AG04449 (cell line): ENCODE data around the gene GSG1L.

Experiments
- CTCF ChIA-PET: fragments of 350-600 bp; formaldehyde crosslinking; extraction: SDS; loops from one replicate; lab custom pipeline; 2021; ENCODE audit warnings: antibody characterized with exemption; lab: Yijun Ruan, JAX
- POLR2A ChIA-PET: fragments of 400-600, 350-600 bp; formaldehyde crosslinking; extraction: SDS; loops from one replicate; lab custom pipeline; 2020; ENCODE audit warnings: antibody characterized with exemption, inconsistent platforms; lab: Yijun Ruan, JAX
- DNase-seq: peaks from one replicate; pipeline ENCODE4 v3.0.0-alpha.2; 2010; ENCODE audit warnings: low read depth, low spot score
- H3K4me3 ChIP-seq: 2 replicates; pipeline ENCODE4 v1.5.1; 2011; ENCODE audit warnings: low read depth, mild to moderate bottlenecking, control low read depth, low read length
- CTCF ChIP-seq: IDR thresholded peaks from one replicate; pipeline ENCODE4 v1.5.1; 2011; ENCODE audit warnings: mild to moderate bottlenecking, moderate library complexity, low read length, control low read depth, inconsistent platforms; ENCODE audit not compliant: insufficient read depth; ENCODE audit errors: missing control alignments

Gene GSG1L

DNA sequence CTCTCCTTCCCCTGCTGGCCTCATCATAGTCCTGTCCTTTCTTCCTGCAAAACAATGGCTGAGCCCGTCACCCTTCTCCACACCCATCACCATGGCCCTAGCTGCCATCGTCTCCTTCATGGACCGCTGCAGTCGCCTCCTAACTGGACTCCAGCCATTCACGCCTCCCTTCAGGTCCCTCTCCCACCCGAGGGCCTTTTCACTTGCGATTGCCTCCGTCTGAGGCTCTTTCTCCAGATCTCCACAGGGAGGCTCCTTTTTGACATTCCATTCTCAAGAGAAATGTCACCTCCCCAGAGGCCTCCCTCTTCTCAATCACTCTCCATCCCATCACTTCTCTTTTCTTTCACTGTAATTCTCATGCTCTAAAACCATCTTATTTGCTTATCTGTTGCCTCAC lies 23.5 kb downstream of the GSG1L start:
- no peak for TF ChIP-seq CTCF
- POLR2A ChIA-PET, result no interaction called here
- CTCF ChIA-PET, result no interaction called here
- no peak for DNase-seq
- H3K4me3 ChIP-seq, result no peak overlapping the region

DNA sequence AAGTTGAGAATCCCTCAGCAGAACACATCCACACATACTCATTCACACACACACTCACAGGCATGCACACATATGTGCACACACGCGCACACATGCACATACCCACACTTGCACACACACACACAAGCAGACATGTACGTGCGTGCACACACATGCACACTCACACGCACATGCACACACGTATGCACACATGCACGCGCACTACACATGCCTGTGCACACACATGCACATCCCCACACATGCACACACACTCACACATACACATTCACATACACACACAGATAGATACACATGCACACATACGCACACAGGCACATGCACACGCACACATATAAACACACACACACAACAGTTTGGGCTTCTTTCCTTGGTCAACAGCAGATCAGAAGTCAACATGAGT lies 24.0 kb downstream of the GSG1L start:
- CTCF ChIA-PET, result no interaction called here
- POLR2A ChIA-PET, result no interaction called here
- no peak overlapping the region for H3K4me3 ChIP-seq
- TF ChIP-seq CTCF, result no peak
- DNase-seq, result no peak

GRCh38 chr16:28038409-28038808 lies 25.1 kb downstream of the GSG1L start:
- no peak for DNase-seq
- ChIA-PET CTCF (no interaction called here), POLR2A (no interaction called here)

GRCh38 chr16:28035866-28036393 lies 27.6 kb downstream of the GSG1L start:
- TF ChIP-seq CTCF, result no peak
- CTCF ChIA-PET, result no interaction called here
- POLR2A ChIA-PET, result no interaction called here
- no peak overlapping the region for H3K4me3 ChIP-seq
- no peak for DNase-seq

More at GRCh38 chr16:28038409-28038808, 25.1 kb downstream of the GSG1L start:
- H3K4me3 ChIP-seq, result no peak overlapping the region
- no peak for TF ChIP-seq CTCF

- ChIA-PET CTCF (no interaction called here), POLR2A (no interaction called here)
- DNase-seq, result no peak
- TF ChIP-seq CTCF, result no peak
- no peak overlapping the region for H3K4me3 ChIP-seq
Observed at GRCh38 chr16:28033870-28034269, 29.6 kb downstream of the GSG1L start.

- TF ChIP-seq CTCF, result no peak
- H3K4me3 ChIP-seq, result no peak overlapping the region
- POLR2A ChIA-PET, result no interaction called here
- DNase-seq, result no peak
- CTCF ChIA-PET, result no interaction called here
Observed at GRCh38 chr16:28029387-28030002, 34.0 kb downstream of the GSG1L start.
